ENCODE measurements around the gene FIGNL2.
"Not testable (repeated sequence)": the region's sequence is repeated elsewhere in the genome, so short reads cannot be mapped to it uniquely, and the experiment has no call there.

GRCh38 chr12:51798051-51798450, 50.5 kb downstream of the FIGNL2 start:
- not testable (repeated sequence) for TF ChIP-seq EZH2 (IDR thresholded peaks at IDR 0.05; ENCODE audit: insufficient read depth, poor library complexity, severe bottlenecking); EZH2phosphoT487 (IDR thresholded peaks at IDR 0.05; ENCODE audit: insufficient read depth, low read depth)
